GM12864 (cell line): ENCODE measurements around the gene TTC33.

ENCODE experiments used
- DNase-seq: peaks from one replicate; pipeline ENCODE4 v3.0.0-alpha.2; 2011; ENCODE audit warnings: low read depth
- H3K4me3 ChIP-seq: 2 replicates; pipeline ENCODE4 v1.5.1; 2011; ENCODE audit warnings: mild to moderate bottlenecking, low read depth, low read length, control low read depth
- CTCF ChIP-seq: IDR thresholded peaks from 2 replicates; pipeline ENCODE4 v1.5.1; 2011; ENCODE audit warnings: low read depth, mild to moderate bottlenecking, moderate library complexity, low read length, control low read depth, inconsistent platforms; ENCODE audit errors: missing control alignments

TTC33 gene

GRCh38 chr5:40606077-40606765, 149.5 kb downstream of the TTC33 start:
- TF ChIP-seq CTCF = no peak
- DNase-seq = no peak
- H3K4me3 ChIP-seq = no peak overlapping the region

GRCh38 chr5:40605295-40605958, 150.3 kb downstream of the TTC33 start:
- DNase-seq = no peak
- TF ChIP-seq CTCF = no peak
- no peak overlapping the region for H3K4me3 ChIP-seq

GRCh38 chr5:40603378-40603777, 152.4 kb downstream of the TTC33 start:
- no peak for DNase-seq
- no peak overlapping the region for H3K4me3 ChIP-seq
- no peak for TF ChIP-seq CTCF

DNA sequence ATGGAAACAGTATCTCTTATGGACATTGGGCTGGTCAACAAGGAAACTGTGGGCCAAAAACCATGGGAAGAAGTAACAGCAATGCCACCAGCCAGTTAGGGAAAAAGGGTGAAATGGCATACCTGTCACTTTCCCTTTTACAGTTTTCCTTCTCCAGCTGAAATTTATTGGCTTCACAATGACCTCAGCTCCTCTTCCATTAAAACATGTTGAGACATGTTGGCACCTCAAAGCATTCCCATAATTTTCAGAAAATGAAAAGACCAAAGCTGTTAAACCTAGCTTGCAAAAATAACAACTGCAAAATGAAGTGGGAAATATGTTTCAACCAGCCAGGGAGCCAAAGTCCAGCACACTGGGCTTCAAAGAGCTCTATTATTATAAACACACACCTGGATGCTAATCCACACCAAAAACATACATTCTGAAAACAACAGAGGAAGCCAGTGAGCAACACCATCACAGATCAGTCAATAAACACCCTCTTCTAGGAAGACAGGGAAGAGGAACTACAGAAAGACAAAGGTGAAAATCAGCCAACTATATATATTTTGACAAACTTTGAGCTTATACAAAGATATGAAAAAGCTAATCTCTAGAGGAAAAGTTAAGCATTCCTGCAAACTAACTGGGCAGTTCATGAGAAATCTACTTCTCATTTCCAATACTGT, 154.4 kb downstream of the TTC33 start:
- no peak for TF ChIP-seq CTCF
- DNase-seq = no peak
- no peak overlapping the region for H3K4me3 ChIP-seq

- TF ChIP-seq CTCF = no peak
- H3K4me3 ChIP-seq = no peak overlapping the region
- no peak for DNase-seq
Observed at GRCh38 chr5:40600383-40600782, 155.4 kb downstream of the TTC33 start.

DNA sequence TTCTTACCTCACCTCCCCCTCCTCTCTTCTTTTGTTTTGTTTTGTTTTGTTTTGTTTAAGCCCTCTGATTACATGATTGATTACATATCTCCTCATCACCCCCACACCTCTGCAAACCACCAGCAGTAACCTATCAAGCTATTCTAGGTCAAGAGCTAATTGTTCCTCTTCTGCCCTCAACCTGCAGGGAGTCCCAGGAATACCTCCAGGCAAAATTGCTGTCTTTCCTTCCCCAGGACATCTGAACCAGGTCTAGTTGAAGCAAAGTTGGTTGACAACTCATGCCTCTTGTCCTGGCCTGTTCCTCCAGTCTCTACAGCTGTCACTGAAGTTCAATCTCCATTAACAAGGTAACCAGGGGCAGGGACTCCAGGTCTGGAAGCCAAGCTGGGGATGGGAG, 156.1 kb downstream of the TTC33 start:
- DNase-seq = no peak
- no peak for TF ChIP-seq CTCF
- H3K4me3 ChIP-seq = no peak overlapping the region
